ENCODE data around the gene LCP2.
A peak's percentile ranks its signal among the peaks of the same experiment; 100 is the strongest.

LCP2 gene

GRCh38 chr5:170275376-170275994 lies 22.1 kb downstream of the LCP2 start:
- H3K79me2 ChIP-seq (ENCODE audit: low read length), result no peaks in the 10 kb centered on the region
- no peak overlapping the region for H2AFZ ChIP-seq (ENCODE audit: low read depth, low read length)
- no peak for TF ChIP-seq CTCF (IDR thresholded peaks at IDR 0.05; ENCODE audit: low read depth, low read length)
- no peak for TF ChIP-seq EZH2phosphoT487 (IDR thresholded peaks at IDR 0.05; ENCODE audit: low read depth)
- peaks cover 3% of the 10 kb centered on the region; the same call in 1 of the 2 replicates for H3K4me1 ChIP-seq (ENCODE audit: low read length)
- no peaks in the 10 kb centered on the region for H4K20me1 ChIP-seq (ENCODE audit: insufficient read depth, low read length)
- H3K9me3 ChIP-seq (ENCODE audit: insufficient read depth, low read length), result no peaks in the 10 kb centered on the region
- H3K4me3 ChIP-seq (ENCODE audit: low read length), result no peak overlapping the region
- H3K27me3 ChIP-seq (ENCODE audit: low read depth, low read length), result peaks cover 22% of the 10 kb centered on the region
- no peak overlapping the region for H3K9ac ChIP-seq (ENCODE audit: low read length)
- no peaks in the 10 kb centered on the region for H3K36me3 ChIP-seq (replicated peaks; ENCODE audit: low read depth, low read length)
- H3K4me2 ChIP-seq (ENCODE audit: low read length), result no peak overlapping the region
- H3K27ac ChIP-seq (ENCODE audit: low read length), result no peak overlapping the region

GRCh38 chr5:170273968-170274710 lies 23.4 kb downstream of the LCP2 start:
- Histone ChIP-seq H3K4me2 (ENCODE audit: low read length) (no peak overlapping the region), H2AFZ (ENCODE audit: low read depth, low read length) (no peak overlapping the region)

GRCh38 chr5:170270293-170271069 lies 27.1 kb downstream of the LCP2 start:
- Histone ChIP-seq H3K9ac (ENCODE audit: low read length) (no peak overlapping the region), H3K9me3 (ENCODE audit: insufficient read depth, low read length) (no peaks in the 10 kb centered on the region), H3K79me2 (ENCODE audit: low read length) (no peaks in the 10 kb centered on the region), H3K27ac (ENCODE audit: low read length) (no peak overlapping the region), H2AFZ (ENCODE audit: low read depth, low read length) (no peak overlapping the region), H4K20me1 (ENCODE audit: insufficient read depth, low read length) (no peaks in the 10 kb centered on the region), H3K27me3 (ENCODE audit: low read depth, low read length) (peaks cover 29% of the 10 kb centered on the region), H3K4me3 (ENCODE audit: low read length) (no peak overlapping the region), H3K4me1 (ENCODE audit: low read length) (peaks cover 32% of the 10 kb centered on the region), H3K4me2 (ENCODE audit: low read length) (no peak overlapping the region), H3K36me3 (replicated peaks; ENCODE audit: low read depth, low read length) (no peaks in the 10 kb centered on the region)
- TF ChIP-seq CTCF (IDR thresholded peaks at IDR 0.05; ENCODE audit: low read depth, low read length) (no peak), EZH2phosphoT487 (IDR thresholded peaks at IDR 0.05; ENCODE audit: low read depth) (no peak)

More at GRCh38 chr5:170273968-170274710, 23.4 kb downstream of the LCP2 start:
- Histone ChIP-seq H3K4me3 (ENCODE audit: low read length) (no peak overlapping the region), H4K20me1 (ENCODE audit: insufficient read depth, low read length) (no peaks in the 10 kb centered on the region), H3K9me3 (ENCODE audit: insufficient read depth, low read length) (no peaks in the 10 kb centered on the region), H3K36me3 (replicated peaks; ENCODE audit: low read depth, low read length) (no peaks in the 10 kb centered on the region), H3K79me2 (ENCODE audit: low read length) (no peaks in the 10 kb centered on the region), H3K27me3 (ENCODE audit: low read depth, low read length) (peaks cover 22% of the 10 kb centered on the region), H3K27ac (ENCODE audit: low read length) (no peak overlapping the region), H3K4me1 (ENCODE audit: low read length) (peaks cover 7% of the 10 kb centered on the region), H3K9ac (ENCODE audit: low read length) (no peak overlapping the region)
- TF ChIP-seq CTCF (IDR thresholded peaks at IDR 0.05; ENCODE audit: low read depth, low read length), result peak; percentile 65
- TF ChIP-seq EZH2phosphoT487 (IDR thresholded peaks at IDR 0.05; ENCODE audit: low read depth), result no peak

GRCh38 chr5:170269579-170269978 lies 28.0 kb downstream of the LCP2 start:
- Histone ChIP-seq H3K36me3 (replicated peaks; ENCODE audit: low read depth, low read length) (no peaks in the 10 kb centered on the region), H4K20me1 (ENCODE audit: insufficient read depth, low read length) (no peaks in the 10 kb centered on the region), H3K9ac (ENCODE audit: low read length) (no peak overlapping the region), H3K9me3 (ENCODE audit: insufficient read depth, low read length) (no peaks in the 10 kb centered on the region), H2AFZ (ENCODE audit: low read depth, low read length) (no peak overlapping the region), H3K27me3 (ENCODE audit: low read depth, low read length) (peaks cover 29% of the 10 kb centered on the region), H3K4me2 (ENCODE audit: low read length) (no peak overlapping the region), H3K4me1 (ENCODE audit: low read length) (peaks cover 33% of the 10 kb centered on the region), H3K27ac (ENCODE audit: low read length) (no peak overlapping the region), H3K79me2 (ENCODE audit: low read length) (no peaks in the 10 kb centered on the region), H3K4me3 (ENCODE audit: low read length) (no peak overlapping the region)
- no peak for TF ChIP-seq CTCF (IDR thresholded peaks at IDR 0.05; ENCODE audit: low read depth, low read length)
- TF ChIP-seq EZH2phosphoT487 (IDR thresholded peaks at IDR 0.05; ENCODE audit: low read depth), result no peak
